KMS-11 (cell line): ENCODE measurements around the gene ITGB7.

ENCODE experiments used
- H2AFZ ChIP-seq: fragments of 200-600 bp; sonication (generic); 2 replicates; pipeline ENCODE4 v1.6.1; 2016; ENCODE audit warnings: antibody characterized with exemption, mixed run types, low read depth
- H3K27ac ChIP-seq: fragments of 200-600 bp; sonication (generic); 2 replicates; pipeline ENCODE4 v1.6.1; 2016; ENCODE audit warnings: mild to moderate bottlenecking, mixed run types
- H3K27me3 ChIP-seq: fragments of 200-600 bp; sonication (generic); 2 replicates; pipeline ENCODE4 v1.6.1; 2017; ENCODE audit warnings: mild to moderate bottlenecking, low read depth, mixed run types, moderate library complexity; ENCODE audit not compliant: insufficient read depth
- H3K36me3 ChIP-seq: fragments of 200-600 bp; sonication (generic); 2 replicates; pipeline ENCODE4 v1.6.1; 2017; ENCODE audit warnings: mild to moderate bottlenecking, mixed run types; ENCODE audit not compliant: insufficient read depth
- H3K4me1 ChIP-seq: fragments of 200-600 bp; sonication (generic); 2 replicates; pipeline ENCODE4 v1.6.1; 2016; ENCODE audit warnings: mild to moderate bottlenecking, low read depth, mixed run types; ENCODE audit not compliant: poor library complexity, severe bottlenecking
- H3K4me2 ChIP-seq: fragments of 200-600 bp; sonication (generic); 2 replicates; pipeline ENCODE4 v1.7.0; 2016; ENCODE audit warnings: mild to moderate bottlenecking, mixed run types
- H3K4me3 ChIP-seq: fragments of 200-600 bp; sonication (generic); IDR thresholded peaks from 2 replicates; pipeline ENCODE4 v1.6.1; 2017; ENCODE audit warnings: low read depth, low read length, mixed read lengths; ENCODE audit not compliant: insufficient read depth
- H3K79me2 ChIP-seq: fragments of 200-600 bp; sonication (generic); 2 replicates; pipeline ENCODE4 v1.6.1; 2016; ENCODE audit warnings: low read depth, mixed run types; ENCODE audit not compliant: insufficient read depth
- H3K9ac ChIP-seq: fragments of 200-600 bp; sonication (generic); 2 replicates; pipeline ENCODE4 v1.6.1; 2016; ENCODE audit warnings: mild to moderate bottlenecking, mixed run types
- H4K20me1 ChIP-seq: fragments of 200-600 bp; sonication (generic); 2 replicates; pipeline ENCODE4 v1.6.1; 2016; ENCODE audit warnings: mild to moderate bottlenecking, mixed run types; ENCODE audit not compliant: insufficient read depth
- TF ChIP-seq, protein P1 (sequence below): fragments of 200-600 bp; sonication (generic); conservative IDR thresholded peaks from 2 replicates; pipeline ENCODE4 v1.6.1; 2017; ENCODE audit warnings: low read depth, mild to moderate bottlenecking, antibody characterized with exemption, low read length, moderate library complexity, mixed read lengths

Gene ITGB7

DNA sequence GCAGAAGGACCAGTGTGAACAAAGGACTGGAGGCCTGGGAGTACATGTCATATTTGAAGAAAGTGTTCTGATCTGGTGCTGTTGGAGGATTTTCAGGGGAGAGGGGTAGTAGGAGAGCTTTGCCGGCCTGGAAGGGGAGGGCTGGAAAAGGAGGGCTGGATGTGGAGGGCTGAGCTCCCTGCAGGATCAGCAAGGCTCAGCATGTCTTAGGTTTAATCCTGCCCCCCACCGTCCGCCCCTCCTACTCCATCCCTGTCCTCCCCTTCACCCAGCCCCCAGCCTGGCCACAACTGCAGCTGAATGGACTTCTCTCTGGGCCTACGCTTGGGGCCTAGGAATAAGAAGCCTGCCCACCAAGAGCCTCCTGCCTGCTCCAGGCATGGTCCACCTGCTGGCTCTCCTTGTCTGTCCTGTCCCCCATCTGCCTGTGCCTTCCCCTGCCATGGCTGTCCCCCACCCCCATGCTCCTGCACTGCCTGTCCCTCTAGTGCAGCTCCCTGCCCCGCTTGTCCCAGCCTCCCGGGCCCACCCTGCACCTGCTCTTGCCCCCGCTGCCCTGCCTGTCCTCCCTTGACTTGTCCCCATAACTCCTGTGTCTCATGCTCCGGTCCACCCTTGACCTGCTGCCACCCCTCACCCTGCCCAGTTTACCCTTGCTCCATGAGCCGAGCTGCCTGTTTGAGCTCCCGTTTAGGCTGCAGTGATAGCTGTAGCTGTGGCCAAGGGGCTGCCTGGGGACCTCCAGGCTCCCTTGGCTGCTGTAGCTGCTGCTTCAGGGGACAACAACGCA is 34.8 kb upstream of the ITGB7 start:
- H3K4me1 ChIP-seq = peaks cover 21% of the 10 kb centered on the region
- H3K4me3 ChIP-seq = no peak overlapping the region
- no peaks in the 10 kb centered on the region for H3K79me2 ChIP-seq
- no peak overlapping the region for H3K27ac ChIP-seq
- peaks cover 6% of the 10 kb centered on the region; the same call in 1 of the 2 replicates for H3K27me3 ChIP-seq
- H4K20me1 ChIP-seq = no peaks in the 10 kb centered on the region
- H3K9ac ChIP-seq = no peak overlapping the region
- TF ChIP-seq, protein P1, sequence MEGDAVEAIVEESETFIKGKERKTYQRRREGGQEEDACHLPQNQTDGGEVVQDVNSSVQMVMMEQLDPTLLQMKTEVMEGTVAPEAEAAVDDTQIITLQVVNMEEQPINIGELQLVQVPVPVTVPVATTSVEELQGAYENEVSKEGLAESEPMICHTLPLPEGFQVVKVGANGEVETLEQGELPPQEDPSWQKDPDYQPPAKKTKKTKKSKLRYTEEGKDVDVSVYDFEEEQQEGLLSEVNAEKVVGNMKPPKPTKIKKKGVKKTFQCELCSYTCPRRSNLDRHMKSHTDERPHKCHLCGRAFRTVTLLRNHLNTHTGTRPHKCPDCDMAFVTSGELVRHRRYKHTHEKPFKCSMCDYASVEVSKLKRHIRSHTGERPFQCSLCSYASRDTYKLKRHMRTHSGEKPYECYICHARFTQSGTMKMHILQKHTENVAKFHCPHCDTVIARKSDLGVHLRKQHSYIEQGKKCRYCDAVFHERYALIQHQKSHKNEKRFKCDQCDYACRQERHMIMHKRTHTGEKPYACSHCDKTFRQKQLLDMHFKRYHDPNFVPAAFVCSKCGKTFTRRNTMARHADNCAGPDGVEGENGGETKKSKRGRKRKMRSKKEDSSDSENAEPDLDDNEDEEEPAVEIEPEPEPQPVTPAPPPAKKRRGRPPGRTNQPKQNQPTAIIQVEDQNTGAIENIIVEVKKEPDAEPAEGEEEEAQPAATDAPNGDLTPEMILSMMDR = no peak
- H3K4me2 ChIP-seq = no peak overlapping the region
- no peak overlapping the region for H2AFZ ChIP-seq
- H3K36me3 ChIP-seq = no peaks in the 10 kb centered on the region

DNA sequence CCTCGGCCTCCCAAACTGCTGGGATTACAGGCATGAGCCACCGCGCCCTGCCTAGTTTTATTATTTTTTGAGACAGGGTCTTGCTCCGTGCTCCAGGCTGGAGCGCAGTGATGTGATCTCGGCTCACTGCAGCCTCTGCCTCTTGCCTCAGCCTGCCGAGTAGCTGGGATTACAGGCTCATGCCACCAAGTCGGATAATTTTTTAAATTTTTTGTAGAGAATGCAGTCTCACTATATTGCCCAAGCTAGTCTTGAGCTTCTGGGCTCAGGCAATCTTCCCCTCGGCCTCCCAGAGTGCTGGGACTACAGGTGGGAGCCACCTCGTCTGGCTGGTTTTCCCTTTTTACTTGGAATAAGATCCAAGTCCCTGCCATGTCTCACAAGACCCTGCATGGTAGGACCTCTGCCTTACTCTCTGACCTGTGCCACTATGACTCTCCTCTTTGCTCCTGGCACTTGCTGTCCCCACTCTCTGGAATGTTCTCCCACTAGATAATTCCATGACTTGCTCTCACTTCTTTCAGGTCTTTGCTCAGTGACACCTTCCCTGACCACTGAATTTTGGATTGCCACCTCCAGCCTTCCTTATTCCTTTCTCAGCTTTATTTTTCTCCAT is 32.7 kb upstream of the ITGB7 start:
- H4K20me1 ChIP-seq = no peaks in the 10 kb centered on the region
- H3K36me3 ChIP-seq = no peaks in the 10 kb centered on the region
- no peak overlapping the region for H3K27ac ChIP-seq
- TF ChIP-seq, protein P1 = no peak
- H3K27me3 ChIP-seq = peaks cover 6% of the 10 kb centered on the region; the same call in 1 of the 2 replicates
- H3K9ac ChIP-seq = no peak overlapping the region
- peaks cover 34% of the 10 kb centered on the region for H3K4me1 ChIP-seq
- no peak overlapping the region for H3K4me2 ChIP-seq
- H2AFZ ChIP-seq = no peak overlapping the region
- H3K79me2 ChIP-seq = no peaks in the 10 kb centered on the region
- no peak overlapping the region for H3K4me3 ChIP-seq

DNA sequence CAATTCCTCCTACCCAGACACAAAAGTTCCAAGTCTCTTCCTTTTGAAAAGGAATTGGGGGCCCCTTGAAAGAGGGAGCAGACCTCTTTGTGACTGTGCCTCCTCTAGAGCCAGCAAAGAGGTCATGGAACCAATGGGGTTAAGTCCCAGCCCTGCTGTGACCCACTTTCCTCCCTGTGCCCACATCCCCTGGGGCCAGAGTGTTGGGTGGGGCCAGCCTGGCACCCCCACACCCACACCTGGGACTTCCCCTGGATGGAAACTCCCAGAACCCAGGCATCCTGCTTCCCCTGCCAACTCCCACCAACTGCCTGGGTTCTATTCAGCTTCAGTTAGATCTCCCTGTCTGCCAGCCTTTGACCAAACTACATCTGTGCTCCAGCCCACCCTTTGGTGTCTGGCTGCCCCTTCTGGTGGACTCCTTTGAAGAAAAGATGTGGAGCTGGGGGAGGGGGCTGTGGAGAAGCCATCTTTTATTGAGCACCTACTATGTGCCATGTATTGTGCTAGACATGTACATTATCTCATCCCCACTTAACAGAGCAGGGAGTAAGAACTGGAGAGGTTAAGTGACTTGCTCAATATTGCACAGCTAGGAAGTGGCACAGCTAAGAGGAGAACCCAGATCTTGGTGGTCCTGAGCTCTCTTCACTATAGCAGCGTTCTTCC is 29.5 kb upstream of the ITGB7 start:
- TF ChIP-seq, protein P1 = no peak
- Histone ChIP-seq H3K4me2 (peak overlapping the region; percentile 28), H3K4me3 (no peak overlapping the region), H3K27me3 (no peaks in the 10 kb centered on the region), H3K79me2 (peaks cover 2% of the 10 kb centered on the region; the same call in 1 of the 2 replicates), H3K4me1 (peaks cover 53% of the 10 kb centered on the region), H4K20me1 (no peaks in the 10 kb centered on the region), H3K36me3 (no peaks in the 10 kb centered on the region), H3K9ac (no peak overlapping the region), H3K27ac (no peak overlapping the region), H2AFZ (peak overlapping the region; percentile 24; the same call in 1 of the 2 replicates)

DNA sequence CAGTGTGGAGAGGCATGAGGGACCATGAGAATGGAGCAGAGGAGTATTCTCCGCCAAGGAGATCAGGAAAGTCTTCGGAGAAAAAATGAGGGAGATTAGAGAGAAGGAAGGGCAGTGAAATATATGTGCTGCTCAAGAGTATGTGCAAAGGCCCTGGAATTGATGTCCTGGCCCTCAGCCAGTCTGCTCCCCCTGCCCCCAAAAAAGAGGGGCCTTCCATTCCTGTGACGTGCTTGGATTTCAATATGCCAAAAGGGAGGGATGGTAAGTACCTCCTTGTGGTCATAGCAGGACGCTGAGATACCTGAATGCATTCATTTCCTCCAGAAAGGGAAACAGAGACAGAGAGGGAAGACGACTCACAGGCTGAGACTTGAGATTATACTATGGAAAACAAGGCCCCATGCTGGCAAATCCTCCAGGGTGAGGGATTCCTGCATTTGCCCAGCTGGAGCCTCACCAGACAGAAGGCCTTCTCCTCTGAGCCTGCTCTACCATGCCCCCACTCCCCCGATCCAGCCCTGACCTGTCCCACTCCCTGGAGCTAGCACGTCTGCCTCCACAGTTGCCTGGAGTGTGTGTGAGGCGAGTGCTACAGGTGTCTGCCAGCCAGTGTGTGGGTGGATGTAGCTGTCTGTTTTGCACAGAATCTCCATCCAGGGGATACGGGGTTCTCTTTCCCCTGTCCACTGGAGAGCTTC is 28.8 kb upstream of the ITGB7 start:
- H3K4me3 ChIP-seq = no peak overlapping the region
- H3K4me2 ChIP-seq = peak overlapping the region; percentile 28
- H3K36me3 ChIP-seq = no peaks in the 10 kb centered on the region
- no peak overlapping the region for H3K9ac ChIP-seq
- peak overlapping the region; percentile 24; the same call in 1 of the 2 replicates for H2AFZ ChIP-seq
- peaks cover 9% of the 10 kb centered on the region; the same call in 1 of the 2 replicates for H3K79me2 ChIP-seq
- no peaks in the 10 kb centered on the region for H3K27me3 ChIP-seq
- no peak overlapping the region for H3K27ac ChIP-seq
- TF ChIP-seq, protein P1 = no peak
- H3K4me1 ChIP-seq = peaks cover 60% of the 10 kb centered on the region
- no peaks in the 10 kb centered on the region for H4K20me1 ChIP-seq
